ENCODE measurements around the gene PMAIP1.

- TF ChIP-seq, protein P1, sequence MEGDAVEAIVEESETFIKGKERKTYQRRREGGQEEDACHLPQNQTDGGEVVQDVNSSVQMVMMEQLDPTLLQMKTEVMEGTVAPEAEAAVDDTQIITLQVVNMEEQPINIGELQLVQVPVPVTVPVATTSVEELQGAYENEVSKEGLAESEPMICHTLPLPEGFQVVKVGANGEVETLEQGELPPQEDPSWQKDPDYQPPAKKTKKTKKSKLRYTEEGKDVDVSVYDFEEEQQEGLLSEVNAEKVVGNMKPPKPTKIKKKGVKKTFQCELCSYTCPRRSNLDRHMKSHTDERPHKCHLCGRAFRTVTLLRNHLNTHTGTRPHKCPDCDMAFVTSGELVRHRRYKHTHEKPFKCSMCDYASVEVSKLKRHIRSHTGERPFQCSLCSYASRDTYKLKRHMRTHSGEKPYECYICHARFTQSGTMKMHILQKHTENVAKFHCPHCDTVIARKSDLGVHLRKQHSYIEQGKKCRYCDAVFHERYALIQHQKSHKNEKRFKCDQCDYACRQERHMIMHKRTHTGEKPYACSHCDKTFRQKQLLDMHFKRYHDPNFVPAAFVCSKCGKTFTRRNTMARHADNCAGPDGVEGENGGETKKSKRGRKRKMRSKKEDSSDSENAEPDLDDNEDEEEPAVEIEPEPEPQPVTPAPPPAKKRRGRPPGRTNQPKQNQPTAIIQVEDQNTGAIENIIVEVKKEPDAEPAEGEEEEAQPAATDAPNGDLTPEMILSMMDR (IDR thresholded peaks at IDR 0.05; ENCODE audit: insufficient read depth, low read length, poor library complexity, severe bottlenecking) = no peak
- TF ChIP-seq EZH2phosphoT487 (conservative IDR thresholded peaks at IDR 0.05; ENCODE audit: low read length) = no peak
Observed at GRCh38 chr18:59932401-59932800, 32.6 kb downstream of the PMAIP1 start.
